Esophagus muscularis mucosa (tissue), 4 donors: ENCODE measurements around the gene EFCAB11.

Source experiments
- CTCF ChIP-seq, 3 experiments: fragments of 200-600 bp in 2 of 3; fragments of 450-650 bp in 1 of 3; sonication (generic) in 2 of 3; IDR thresholded peaks; one replicate each; pipeline ENCODE4 v1.5.1; 2017 to 2019; ENCODE audit warnings: antibody characterized with exemption in 3 of 3, mild to moderate bottlenecking in 2 of 3, moderate library complexity in 1 of 3
- EP300 ChIP-seq: sonication (generic); formaldehyde crosslinking; IDR thresholded peaks from one replicate; pipeline ENCODE4 v1.6.1; 2017; ENCODE audit warnings: antibody characterized with exemption
- POLR2A ChIP-seq: fragments of 450-650 bp; IDR thresholded peaks from one replicate; pipeline ENCODE4 v1.6.1; 2017; ENCODE audit warnings: antibody characterized with exemption, moderate library complexity, mild to moderate bottlenecking, low read depth
- POLR2AphosphoS5 ChIP-seq, 2 donors: sonication (generic); formaldehyde crosslinking; IDR thresholded peaks; one replicate each; pipeline ENCODE4 v1.6.1; 2017; ENCODE audit warnings: antibody characterized with exemption in 2 of 2

GRCh38 chr14:89746654-89747053, 207.9 kb downstream of the EFCAB11 start:
- TF ChIP-seq POLR2AphosphoS5 (IDR thresholded peaks at IDR 0.05), result no peak
- TF ChIP-seq CTCF (IDR thresholded peaks at IDR 0.05), result no peak
- TF ChIP-seq POLR2A, result no peak
- TF ChIP-seq EP300, result no peak
